ENCODE data around the gene NPRL2. TPM values are rescaled to one million over a fixed set of nuclear protein-coding genes. Genes with fewer than 3 reads are reported as not detected.

NPRL2 gene
- total and polyA plus RNA-seq, 2 experiments from 2014 or later = 22.3 to 27.7 TPM

DNA sequence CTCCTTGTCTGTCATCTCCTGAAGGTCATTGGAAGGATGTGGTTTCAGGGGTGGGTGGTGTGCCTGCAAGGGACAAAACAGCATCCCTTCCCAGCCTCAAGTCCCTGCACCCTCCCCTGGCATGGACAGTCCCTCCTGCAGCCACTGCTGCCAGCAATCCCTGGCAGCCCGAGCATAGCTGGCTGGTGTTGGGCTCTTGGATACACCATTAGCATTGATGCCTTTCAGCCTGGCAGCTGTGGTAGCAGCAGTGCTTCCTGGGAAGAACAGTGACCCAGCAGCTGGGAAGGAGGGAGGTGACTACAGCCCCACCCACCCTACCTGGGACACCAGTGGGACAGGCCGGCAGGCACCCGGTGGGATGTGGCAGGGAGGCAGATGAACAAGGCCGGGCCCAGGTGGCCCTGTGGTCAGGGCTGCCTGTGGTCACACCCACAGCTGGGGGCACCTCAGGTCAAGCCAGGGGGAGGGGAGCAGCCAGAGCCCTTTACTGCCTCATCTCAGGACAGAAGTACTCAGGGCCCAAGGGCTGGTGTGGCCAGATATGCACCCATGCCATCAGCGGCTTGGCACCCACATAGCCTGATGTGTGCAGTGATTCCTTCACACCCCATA lies 41.6 kb upstream of the NPRL2 start:
- H3K4me3 Mint-ChIP-seq = no peak overlapping the region
- H3K36me3 Mint-ChIP-seq (ENCODE audit: low read depth) = no peaks in the 10 kb centered on the region; the same call in 2 of the 3 replicates
- no peaks in the 10 kb centered on the region for H3K4me1 ChIP-seq (ENCODE audit: insufficient read depth)

More for the DNA sequence above, 41.6 kb upstream of the NPRL2 start:
- DNase-seq (ENCODE audit: low spot score) (no peak), ATAC-seq (no peak)
- Histone ChIP-seq H3K4me3 (no peak overlapping the region), H3K27me3 (ENCODE audit: insufficient read depth) (no peaks in the 10 kb centered on the region), H4K20me1 (replicated peaks; ENCODE audit: insufficient read depth) (no peaks in the 10 kb centered on the region), H3K9me2 (ENCODE audit: insufficient read depth) (no peaks in the 10 kb centered on the region), H3K36me3 (ENCODE audit: insufficient read depth) (no peaks in the 10 kb centered on the region), H2AFZ (no peak overlapping the region), H3K4me2 (no peak overlapping the region), H3K79me2 (replicated peaks; ENCODE audit: insufficient read depth) (no peaks in the 10 kb centered on the region), H3F3A (replicated peaks; ENCODE audit: low read depth) (no peaks in the 10 kb centered on the region), H3K27ac (ENCODE audit: low read depth) (no peak overlapping the region)
- Mint-ChIP-seq H3K27me3 (ENCODE audit: insufficient read depth, low read depth, poor library complexity) (peaks cover 5% of the 10 kb centered on the region), H3K27ac (no peak overlapping the region), H3K9me3 (no peaks in the 10 kb centered on the region), H3K4me1 (no peaks in the 10 kb centered on the region; the same call in 2 of the 3 replicates)
- TF ChIP-seq, protein P1, sequence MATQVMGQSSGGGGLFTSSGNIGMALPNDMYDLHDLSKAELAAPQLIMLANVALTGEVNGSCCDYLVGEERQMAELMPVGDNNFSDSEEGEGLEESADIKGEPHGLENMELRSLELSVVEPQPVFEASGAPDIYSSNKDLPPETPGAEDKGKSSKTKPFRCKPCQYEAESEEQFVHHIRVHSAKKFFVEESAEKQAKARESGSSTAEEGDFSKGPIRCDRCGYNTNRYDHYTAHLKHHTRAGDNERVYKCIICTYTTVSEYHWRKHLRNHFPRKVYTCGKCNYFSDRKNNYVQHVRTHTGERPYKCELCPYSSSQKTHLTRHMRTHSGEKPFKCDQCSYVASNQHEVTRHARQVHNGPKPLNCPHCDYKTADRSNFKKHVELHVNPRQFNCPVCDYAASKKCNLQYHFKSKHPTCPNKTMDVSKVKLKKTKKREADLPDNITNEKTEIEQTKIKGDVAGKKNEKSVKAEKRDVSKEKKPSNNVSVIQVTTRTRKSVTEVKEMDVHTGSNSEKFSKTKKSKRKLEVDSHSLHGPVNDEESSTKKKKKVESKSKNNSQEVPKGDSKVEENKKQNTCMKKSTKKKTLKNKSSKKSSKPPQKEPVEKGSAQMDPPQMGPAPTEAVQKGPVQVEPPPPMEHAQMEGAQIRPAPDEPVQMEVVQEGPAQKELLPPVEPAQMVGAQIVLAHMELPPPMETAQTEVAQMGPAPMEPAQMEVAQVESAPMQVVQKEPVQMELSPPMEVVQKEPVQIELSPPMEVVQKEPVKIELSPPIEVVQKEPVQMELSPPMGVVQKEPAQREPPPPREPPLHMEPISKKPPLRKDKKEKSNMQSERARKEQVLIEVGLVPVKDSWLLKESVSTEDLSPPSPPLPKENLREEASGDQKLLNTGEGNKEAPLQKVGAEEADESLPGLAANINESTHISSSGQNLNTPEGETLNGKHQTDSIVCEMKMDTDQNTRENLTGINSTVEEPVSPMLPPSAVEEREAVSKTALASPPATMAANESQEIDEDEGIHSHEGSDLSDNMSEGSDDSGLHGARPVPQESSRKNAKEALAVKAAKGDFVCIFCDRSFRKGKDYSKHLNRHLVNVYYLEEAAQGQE (IDR thresholded peaks at IDR 0.05; ENCODE audit: unreplicated experiment) = no peak
- TF ChIP-seq STAT1 (IDR thresholded peaks at IDR 0.05; ENCODE audit: unreplicated experiment) (no peak), ZNF331 (CRISPR knock-in tag; IDR thresholded peaks at IDR 0.05; ENCODE audit: low read depth) (no peak), JUNB (IDR thresholded peaks at IDR 0.05; ENCODE audit: unreplicated experiment) (no peak), CREB1 (CRISPR knock-in tag; IDR thresholded peaks at IDR 0.05; ENCODE audit: low read depth) (no peak), EZH2phosphoT487 (IDR thresholded peaks at IDR 0.05; ENCODE audit: unreplicated experiment) (no peak), ZNF114 (CRISPR knock-in tag; IDR thresholded peaks at IDR 0.05) (no peak), EZH2 (IDR thresholded peaks at IDR 0.05; ENCODE audit: low read depth, unreplicated experiment) (no peak), POLR2AphosphoS5 (IDR thresholded peaks at IDR 0.05; ENCODE audit: low read depth) (no peak), NANOG (IDR thresholded peaks at IDR 0.05; ENCODE audit: borderline replicate concordance) (no peak)
- TF ChIP-seq, protein P2, sequence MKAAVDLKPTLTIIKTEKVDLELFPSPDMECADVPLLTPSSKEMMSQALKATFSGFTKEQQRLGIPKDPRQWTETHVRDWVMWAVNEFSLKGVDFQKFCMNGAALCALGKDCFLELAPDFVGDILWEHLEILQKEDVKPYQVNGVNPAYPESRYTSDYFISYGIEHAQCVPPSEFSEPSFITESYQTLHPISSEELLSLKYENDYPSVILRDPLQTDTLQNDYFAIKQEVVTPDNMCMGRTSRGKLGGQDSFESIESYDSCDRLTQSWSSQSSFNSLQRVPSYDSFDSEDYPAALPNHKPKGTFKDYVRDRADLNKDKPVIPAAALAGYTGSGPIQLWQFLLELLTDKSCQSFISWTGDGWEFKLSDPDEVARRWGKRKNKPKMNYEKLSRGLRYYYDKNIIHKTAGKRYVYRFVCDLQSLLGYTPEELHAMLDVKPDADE (IDR thresholded peaks at IDR 0.05) = no peak
- TF ChIP-seq, protein P3, sequence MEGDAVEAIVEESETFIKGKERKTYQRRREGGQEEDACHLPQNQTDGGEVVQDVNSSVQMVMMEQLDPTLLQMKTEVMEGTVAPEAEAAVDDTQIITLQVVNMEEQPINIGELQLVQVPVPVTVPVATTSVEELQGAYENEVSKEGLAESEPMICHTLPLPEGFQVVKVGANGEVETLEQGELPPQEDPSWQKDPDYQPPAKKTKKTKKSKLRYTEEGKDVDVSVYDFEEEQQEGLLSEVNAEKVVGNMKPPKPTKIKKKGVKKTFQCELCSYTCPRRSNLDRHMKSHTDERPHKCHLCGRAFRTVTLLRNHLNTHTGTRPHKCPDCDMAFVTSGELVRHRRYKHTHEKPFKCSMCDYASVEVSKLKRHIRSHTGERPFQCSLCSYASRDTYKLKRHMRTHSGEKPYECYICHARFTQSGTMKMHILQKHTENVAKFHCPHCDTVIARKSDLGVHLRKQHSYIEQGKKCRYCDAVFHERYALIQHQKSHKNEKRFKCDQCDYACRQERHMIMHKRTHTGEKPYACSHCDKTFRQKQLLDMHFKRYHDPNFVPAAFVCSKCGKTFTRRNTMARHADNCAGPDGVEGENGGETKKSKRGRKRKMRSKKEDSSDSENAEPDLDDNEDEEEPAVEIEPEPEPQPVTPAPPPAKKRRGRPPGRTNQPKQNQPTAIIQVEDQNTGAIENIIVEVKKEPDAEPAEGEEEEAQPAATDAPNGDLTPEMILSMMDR (conservative IDR thresholded peaks at IDR 0.05; ENCODE audit: low read depth in 2 of 2) = no peak
- TF ChIP-seq, protein P4, sequence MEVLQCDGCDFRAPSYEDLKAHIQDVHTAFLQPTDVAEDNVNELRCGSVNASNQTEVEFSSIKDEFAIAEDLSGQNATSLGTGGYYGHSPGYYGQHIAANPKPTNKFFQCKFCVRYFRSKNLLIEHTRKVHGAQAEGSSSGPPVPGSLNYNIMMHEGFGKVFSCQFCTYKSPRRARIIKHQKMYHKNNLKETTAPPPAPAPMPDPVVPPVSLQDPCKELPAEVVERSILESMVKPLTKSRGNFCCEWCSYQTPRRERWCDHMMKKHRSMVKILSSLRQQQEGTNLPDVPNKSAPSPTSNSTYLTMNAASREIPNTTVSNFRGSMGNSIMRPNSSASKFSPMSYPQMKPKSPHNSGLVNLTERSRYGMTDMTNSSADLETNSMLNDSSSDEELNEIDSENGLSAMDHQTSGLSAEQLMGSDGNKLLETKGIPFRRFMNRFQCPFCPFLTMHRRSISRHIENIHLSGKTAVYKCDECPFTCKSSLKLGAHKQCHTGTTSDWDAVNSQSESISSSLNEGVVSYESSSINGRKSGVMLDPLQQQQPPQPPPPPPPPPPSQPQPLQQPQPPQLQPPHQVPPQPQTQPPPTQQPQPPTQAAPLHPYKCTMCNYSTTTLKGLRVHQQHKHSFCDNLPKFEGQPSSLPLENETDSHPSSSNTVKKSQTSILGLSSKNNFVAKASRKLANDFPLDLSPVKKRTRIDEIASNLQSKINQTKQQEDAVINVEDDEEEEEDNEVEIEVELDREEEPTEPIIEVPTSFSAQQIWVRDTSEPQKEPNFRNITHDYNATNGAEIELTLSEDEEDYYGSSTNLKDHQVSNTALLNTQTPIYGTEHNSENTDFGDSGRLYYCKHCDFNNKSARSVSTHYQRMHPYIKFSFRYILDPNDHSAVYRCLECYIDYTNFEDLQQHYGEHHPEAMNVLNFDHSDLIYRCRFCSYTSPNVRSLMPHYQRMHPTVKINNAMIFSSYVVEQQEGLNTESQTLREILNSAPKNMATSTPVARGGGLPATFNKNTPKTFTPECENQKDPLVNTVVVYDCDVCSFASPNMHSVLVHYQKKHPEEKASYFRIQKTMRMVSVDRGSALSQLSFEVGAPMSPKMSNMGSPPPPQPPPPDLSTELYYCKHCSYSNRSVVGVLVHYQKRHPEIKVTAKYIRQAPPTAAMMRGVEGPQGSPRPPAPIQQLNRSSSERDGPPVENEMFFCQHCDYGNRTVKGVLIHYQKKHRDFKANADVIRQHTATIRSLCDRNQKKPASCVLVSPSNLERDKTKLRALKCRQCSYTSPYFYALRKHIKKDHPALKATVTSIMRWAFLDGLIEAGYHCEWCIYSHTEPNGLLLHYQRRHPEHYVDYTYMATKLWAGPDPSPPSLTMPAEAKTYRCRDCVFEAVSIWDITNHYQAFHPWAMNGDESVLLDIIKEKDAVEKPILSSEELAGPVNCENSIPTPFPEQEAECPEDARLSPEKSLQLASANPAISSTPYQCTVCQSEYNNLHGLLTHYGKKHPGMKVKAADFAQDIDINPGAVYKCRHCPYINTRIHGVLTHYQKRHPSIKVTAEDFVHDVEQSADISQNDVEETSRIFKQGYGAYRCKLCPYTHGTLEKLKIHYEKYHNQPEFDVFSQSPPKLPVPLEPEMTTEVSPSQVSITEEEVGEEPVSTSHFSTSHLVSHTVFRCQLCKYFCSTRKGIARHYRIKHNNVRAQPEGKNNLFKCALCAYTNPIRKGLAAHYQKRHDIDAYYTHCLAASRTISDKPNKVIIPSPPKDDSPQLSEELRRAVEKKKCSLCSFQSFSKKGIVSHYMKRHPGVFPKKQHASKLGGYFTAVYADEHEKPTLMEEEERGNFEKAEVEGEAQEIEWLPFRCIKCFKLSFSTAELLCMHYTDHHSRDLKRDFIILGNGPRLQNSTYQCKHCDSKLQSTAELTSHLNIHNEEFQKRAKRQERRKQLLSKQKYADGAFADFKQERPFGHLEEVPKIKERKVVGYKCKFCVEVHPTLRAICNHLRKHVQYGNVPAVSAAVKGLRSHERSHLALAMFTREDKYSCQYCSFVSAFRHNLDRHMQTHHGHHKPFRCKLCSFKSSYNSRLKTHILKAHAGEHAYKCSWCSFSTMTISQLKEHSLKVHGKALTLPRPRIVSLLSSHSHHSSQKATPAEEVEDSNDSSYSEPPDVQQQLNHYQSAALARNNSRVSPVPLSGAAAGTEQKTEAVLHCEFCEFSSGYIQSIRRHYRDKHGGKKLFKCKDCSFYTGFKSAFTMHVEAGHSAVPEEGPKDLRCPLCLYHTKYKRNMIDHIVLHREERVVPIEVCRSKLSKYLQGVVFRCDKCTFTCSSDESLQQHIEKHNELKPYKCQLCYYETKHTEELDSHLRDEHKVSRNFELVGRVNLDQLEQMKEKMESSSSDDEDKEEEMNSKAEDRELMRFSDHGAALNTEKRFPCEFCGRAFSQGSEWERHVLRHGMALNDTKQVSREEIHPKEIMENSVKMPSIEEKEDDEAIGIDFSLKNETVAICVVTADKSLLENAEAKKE (CRISPR knock-in tag; IDR thresholded peaks at IDR 0.05) = no peak
